Natural killer cell (primary cell): Measurements from ENCODE around the gene CDK5. TPM values are rescaled to one million over a fixed set of nuclear protein-coding genes. Genes with fewer than 3 reads are reported as not detected.
A peak's percentile ranks its signal among the peaks of the same experiment; 100 is the strongest.

Experiments
- ATAC-seq, 3 donors: fragments of 150-1000 bp in 2 of 3; fragments of 200-7000 bp in 1 of 3; cut with Tn5 transposase; 1 replicate in 1 of 3; 2 replicates in 2 of 3; pipeline ENCODE4 v1.10.0; 2021; ENCODE audit warnings: mild to moderate bottlenecking in 2 of 3, moderate library complexity in 2 of 3
- DNase-seq, 2 donors: peaks; one replicate each; pipeline versions ENCODE4 v3.0.0 to v3.0.0-alpha.2; 2013 to 2021; ENCODE audit warnings: mixed read lengths in 1 of 2
- H3K27ac ChIP-seq: one replicate; pipeline ENCODE4 v1.5.1; 2013; ENCODE audit warnings: mild to moderate bottlenecking, low read length
- H3K27me3 ChIP-seq: one replicate; pipeline ENCODE4 v1.6.1; 2013; ENCODE audit warnings: low read length; ENCODE audit not compliant: control insufficient read depth, insufficient read depth
- H3K36me3 ChIP-seq: one replicate; pipeline ENCODE4 v1.6.1; 2013; ENCODE audit warnings: low read length; ENCODE audit not compliant: control insufficient read depth, insufficient read depth
- H3K4me1 ChIP-seq: one replicate; pipeline ENCODE4 v1.6.1; 2013; ENCODE audit warnings: low read length; ENCODE audit not compliant: control insufficient read depth, insufficient read depth
- H3K4me3 ChIP-seq: one replicate; pipeline ENCODE4 v1.5.1; 2013; ENCODE audit warnings: low read length
- H3K9me3 ChIP-seq: one replicate; pipeline ENCODE4 v1.6.1; 2013; ENCODE audit warnings: low read length; ENCODE audit not compliant: control insufficient read depth, insufficient read depth
- H3K27ac Mint-ChIP-seq, 2 donors: one replicate each; pipeline ENCODE4 v1.8.0; 2022; ENCODE audit warnings: mild to moderate bottlenecking in 2 of 2, mixed read lengths in 2 of 2, moderate library complexity in 1 of 2
- H3K27me3 Mint-ChIP-seq, 2 donors: one replicate each; pipeline ENCODE4 v1.8.0; 2022; ENCODE audit warnings: low read depth in 2 of 2, mixed read lengths in 2 of 2
- H3K36me3 Mint-ChIP-seq: one replicate; pipeline ENCODE4 v1.8.0; 2022; ENCODE audit warnings: mixed read lengths
- H3K4me1 Mint-ChIP-seq, 2 donors: one replicate each; pipeline ENCODE4 v1.8.0; 2022; ENCODE audit warnings: mixed read lengths in 2 of 2
- H3K4me3 Mint-ChIP-seq: one replicate; pipeline ENCODE4 v1.8.0; 2022; ENCODE audit warnings: mild to moderate bottlenecking, moderate library complexity, mixed read lengths
- H3K9me3 Mint-ChIP-seq, 2 donors: one replicate each; pipeline ENCODE4 v1.8.0; 2022; ENCODE audit warnings: mixed read lengths in 2 of 2
- CTCF ChIP-seq: fragments of 200-600 bp; IDR thresholded peaks from one replicate; pipeline ENCODE4 v1.8.0; 2022; ENCODE audit warnings: antibody characterized with exemption
- whole genome bisulfite sequencing: methylation state at CpG from one replicate; pipeline ENCODE4 v1.1.7; 2013; ENCODE audit warnings: missing lambda C conversion rate; ENCODE audit not compliant: insufficient coverage; 5-methylcytosine and 5-hydroxymethylcytosine counted together
- intact Hi-C: fragments of 100-400 bp; cut with micrococcal nuclease; formaldehyde crosslinking; loops from one replicate; pipeline ENCODE4 v1.14.2; 2022
- total RNA-seq, 4 donors: library from RNA; stranded (reverse); fragments of 120-200 nt in 1 of 4; gene quantifications; one replicate each; pipeline versions ENCODE4 v1.2.3 to v1.2.4, GENCODE V29; 2013 to 2022

CDK5 gene
- total RNA-seq, 3 donors from 2014 or later (not counting 1 experiment from before 2014, with no cell fraction given), result 6.2 to 8.0 (median 6.6) TPM

GRCh38 chr7:151078233-151079040 is 20.7 kb upstream of the CDK5 start:
- 78% methylated on average over 22 of the region's 22 CpGs for WGBS
- DNase-seq (no peak), ATAC-seq (no peak)
- no peak for TF ChIP-seq CTCF
- intact Hi-C loops, result no loop called here
- Histone ChIP-seq H3K27me3 (no peaks in the 10 kb centered on the region), H3K9me3 (no peaks in the 10 kb centered on the region), H3K27ac (no peak overlapping the region), H3K36me3 (peaks cover 31% of the 10 kb centered on the region), H3K4me1 (peaks cover 31% of the 10 kb centered on the region), H3K4me3 (no peak overlapping the region)
- no peaks in the 10 kb centered on the region for H3K36me3 Mint-ChIP-seq
- H3K4me3 Mint-ChIP-seq, result peak overlapping the region; percentile 73
- H3K27ac Mint-ChIP-seq, result peak overlapping the region; percentile 34 to 45
- H3K27me3 Mint-ChIP-seq, result no peaks in the 10 kb centered on the region
- peaks cover 12 to 35% of the 10 kb centered on the region in 2 donors for H3K4me1 Mint-ChIP-seq
- H3K9me3 Mint-ChIP-seq, result no peaks in the 10 kb centered on the region

GRCh38 chr7:151077705-151078232 is 20.1 kb upstream of the CDK5 start:
- Mint-ChIP-seq H3K4me3 (peak overlapping the region; percentile 67), H3K27me3 (no peaks in the 10 kb centered on the region), H3K4me1 (peaks cover 9 to 31% of the 10 kb centered on the region in 2 donors), H3K36me3 (no peaks in the 10 kb centered on the region), H3K27ac (peak overlapping the region in 1 of 2 donors; percentile 34), H3K9me3 (no peaks in the 10 kb centered on the region)
- WGBS, result 92% methylated on average over 10 of the region's 10 CpGs
- no peak overlapping the region for H3K27ac ChIP-seq
- intact Hi-C loops, result no loop called here
- TF ChIP-seq CTCF, result no peak
- H3K4me1 ChIP-seq, result peaks cover 30% of the 10 kb centered on the region
- no peak for ATAC-seq
- H3K36me3 ChIP-seq, result peaks cover 33% of the 10 kb centered on the region
- no peak for DNase-seq
- no peaks in the 10 kb centered on the region for H3K9me3 ChIP-seq
- H3K27me3 ChIP-seq, result no peaks in the 10 kb centered on the region
- H3K4me3 ChIP-seq, result no peak overlapping the region

GRCh38 chr7:151076863-151077704 is 19.4 kb upstream of the CDK5 start:
- no peak overlapping the region for H3K27ac ChIP-seq
- no peaks in the 10 kb centered on the region for H3K36me3 Mint-ChIP-seq
- DNase-seq (peak in 1 of 2 donors; percentile 31), ATAC-seq (no peak)
- H3K9me3 ChIP-seq, result no peaks in the 10 kb centered on the region
- 94% methylated on average over 33 of the region's 33 CpGs for WGBS
- H3K36me3 ChIP-seq, result peaks cover 33% of the 10 kb centered on the region
- no peak overlapping the region for H3K27ac Mint-ChIP-seq
- no peaks in the 10 kb centered on the region for H3K27me3 ChIP-seq
- H3K4me3 ChIP-seq, result no peak overlapping the region
- TF ChIP-seq CTCF, result no peak
- peaks cover 23% of the 10 kb centered on the region for H3K4me1 ChIP-seq
- intact Hi-C loops, result no loop called here
- H3K9me3 Mint-ChIP-seq, result no peaks in the 10 kb centered on the region
- H3K4me3 Mint-ChIP-seq, result no peak overlapping the region
- H3K27me3 Mint-ChIP-seq, result no peaks in the 10 kb centered on the region
- peaks cover 5 to 24% of the 10 kb centered on the region in 2 donors for H3K4me1 Mint-ChIP-seq
